Activated naive CD4-positive, alpha-beta T cell treated with anti-CD3 and anti-CD28 coated beads for 36 hours (primary cell): ENCODE measurements around the gene EFCAB12. TPM values are rescaled to one million over a fixed set of nuclear protein-coding genes. Genes with fewer than 3 reads are reported as not detected.
"Not testable (repeated sequence)": the region's sequence is repeated elsewhere in the genome, so short reads cannot be mapped to it uniquely, and the experiment has no call there.

Experiments
- CTCF ChIA-PET: fragments of 350-600 bp; sonication (Branson Sonifier 250); formaldehyde crosslinking; loops from one replicate; lab custom pipeline; 2021; ENCODE audit warnings: antibody characterized with exemption; lab: Charles Lee
- DNase-seq: peaks from one replicate; pipeline ENCODE4 v3.0.0-alpha.2; 2020
- H3K27ac Mint-ChIP-seq: one replicate; pipeline ENCODE4 v1.8.0; 2021; ENCODE audit warnings: mild to moderate bottlenecking, mixed read lengths
- H3K27me3 Mint-ChIP-seq: one replicate; pipeline ENCODE4 v1.8.0; 2021; ENCODE audit warnings: low read depth, mixed read lengths
- H3K36me3 Mint-ChIP-seq: one replicate; pipeline ENCODE4 v1.8.0; 2021; ENCODE audit warnings: low read depth, mixed read lengths
- H3K4me1 Mint-ChIP-seq: one replicate; pipeline ENCODE4 v1.8.0; 2021; ENCODE audit warnings: low read depth, mixed read lengths
- H3K4me3 Mint-ChIP-seq: one replicate; pipeline ENCODE4 v1.8.0; 2021; ENCODE audit warnings: mild to moderate bottlenecking, moderate library complexity, mixed read lengths
- H3K9me3 Mint-ChIP-seq: one replicate; pipeline ENCODE4 v1.8.0; 2021; ENCODE audit warnings: mixed read lengths
- intact Hi-C: fragments of 100-400 bp; cut with micrococcal nuclease; formaldehyde crosslinking; loops from one replicate; pipeline ENCODE4 v1.15.1; 2023
- total RNA-seq, 2 experiments: library from RNA; stranded (reverse); gene quantifications; one replicate each; pipeline ENCODE4 v1.2.3, GENCODE V29; 2021

EFCAB12 gene
- total RNA-seq, 2 experiments from 2014 or later, result 0.37 to 0.81 TPM

DNA sequence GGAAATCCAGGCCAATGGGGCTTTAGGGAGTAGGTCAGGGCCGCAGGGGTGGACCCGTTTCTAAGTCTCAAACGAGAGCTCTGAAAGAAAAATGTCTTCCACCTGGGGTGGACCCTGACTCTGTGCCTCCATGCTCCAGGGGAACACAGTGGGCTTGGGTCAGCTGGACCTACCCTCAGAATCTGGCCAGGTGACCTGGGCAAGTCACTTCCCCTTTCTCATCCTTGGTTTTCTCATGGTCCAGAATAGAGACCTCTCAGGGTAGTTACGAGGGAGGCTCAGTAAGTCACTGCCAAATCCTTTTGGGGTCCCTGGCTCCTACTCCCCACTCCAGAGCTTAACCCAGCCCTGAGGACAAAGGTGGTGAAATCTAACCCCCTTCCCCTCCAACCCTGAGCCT, 25.8 kb downstream of the EFCAB12 start:
- H3K4me3 Mint-ChIP-seq, result no peak overlapping the region
- intact Hi-C loops, result no loop called here
- H3K27ac Mint-ChIP-seq, result peak overlapping the region; percentile 57
- DNase-seq, result no peak
- H3K27me3 Mint-ChIP-seq, result no peaks in the 10 kb centered on the region
- CTCF ChIA-PET, result no interaction called here
- no peaks in the 10 kb centered on the region for H3K9me3 Mint-ChIP-seq
- H3K36me3 Mint-ChIP-seq, result peaks cover 8% of the 10 kb centered on the region
- peaks cover 11% of the 10 kb centered on the region for H3K4me1 Mint-ChIP-seq

DNA sequence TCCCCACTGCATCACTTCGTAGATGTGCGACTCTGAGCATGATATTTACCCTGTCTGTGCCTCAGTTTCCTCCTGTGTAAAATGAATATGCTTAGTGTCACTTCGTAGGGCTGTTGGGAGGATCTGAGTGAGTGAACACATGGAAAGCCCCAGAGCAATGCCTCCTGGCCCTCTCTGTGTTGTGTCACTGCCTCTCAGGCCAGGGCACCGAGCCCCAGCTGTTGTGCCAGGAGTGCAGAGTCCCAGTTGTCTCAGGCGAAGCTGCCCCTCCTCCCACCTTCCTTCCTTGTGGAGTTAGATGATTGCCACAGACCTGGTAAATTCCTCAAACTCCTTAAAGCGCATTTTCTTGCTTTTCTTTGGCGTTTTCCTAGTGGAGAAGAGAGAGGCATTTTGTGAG, 26.2 kb downstream of the EFCAB12 start:
- intact Hi-C loops, result no loop called here
- Mint-ChIP-seq H3K27ac (no peak overlapping the region), H3K36me3 (peaks cover 11% of the 10 kb centered on the region), H3K9me3 (no peaks in the 10 kb centered on the region), H3K27me3 (no peaks in the 10 kb centered on the region), H3K4me3 (no peak overlapping the region), H3K4me1 (peaks cover 15% of the 10 kb centered on the region)
- CTCF ChIA-PET, result interaction anchor here (0.6 kb wide), 1 partner anchor 79 kb away, joined by 3 read pairs; no protein-coding TSS in a partner anchor
- DNase-seq, result no peak

DNA sequence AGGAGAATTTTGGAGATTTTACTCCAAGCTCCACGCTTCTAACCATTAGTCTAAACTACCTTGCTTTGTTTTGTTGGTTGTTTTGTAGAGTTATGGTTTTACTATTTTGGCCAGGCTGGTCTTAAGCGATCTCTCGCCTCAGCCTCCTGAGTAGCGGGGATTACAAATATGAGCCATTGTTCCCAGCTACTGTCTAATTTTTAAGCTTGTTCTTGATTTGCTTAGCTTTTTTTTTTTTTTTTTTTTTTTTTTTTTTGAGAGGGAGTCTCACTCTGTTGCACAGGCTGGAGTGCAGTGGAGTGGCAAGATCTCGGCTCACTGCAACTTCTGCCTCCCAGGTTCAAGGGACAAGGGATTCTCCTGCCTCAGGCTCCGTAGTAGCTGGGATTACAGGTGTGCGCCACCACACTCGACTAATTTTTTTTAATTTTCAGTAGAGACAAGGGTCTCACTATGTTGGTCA, 28.5 kb downstream of the EFCAB12 start:
- intact Hi-C loops, result loop anchor here (1.0 to 5.0 kb wide), 7 partner anchors 24 to 711 kb away; partner anchors contain the start of genes EFCAB12, IFT122, ISY1 and PLXND1
- H3K36me3 Mint-ChIP-seq, result peaks cover 15% of the 10 kb centered on the region
- peak; percentile 55 for DNase-seq
- H3K4me1 Mint-ChIP-seq, result peaks cover 31% of the 10 kb centered on the region
- H3K4me3 Mint-ChIP-seq, result peak overlapping the region; percentile 100
- peak overlapping the region; percentile 99 for H3K27ac Mint-ChIP-seq
- CTCF ChIA-PET, result interaction anchor here (0.6 to 1.7 kb wide), 14 partner anchors 9 to 425 kb away, joined by 3 to 9 read pairs (median 4); partner anchors contain the start of genes EFCAB12 and IFT122
- H3K27me3 Mint-ChIP-seq, result no peaks in the 10 kb centered on the region
- no peaks in the 10 kb centered on the region for H3K9me3 Mint-ChIP-seq

DNA sequence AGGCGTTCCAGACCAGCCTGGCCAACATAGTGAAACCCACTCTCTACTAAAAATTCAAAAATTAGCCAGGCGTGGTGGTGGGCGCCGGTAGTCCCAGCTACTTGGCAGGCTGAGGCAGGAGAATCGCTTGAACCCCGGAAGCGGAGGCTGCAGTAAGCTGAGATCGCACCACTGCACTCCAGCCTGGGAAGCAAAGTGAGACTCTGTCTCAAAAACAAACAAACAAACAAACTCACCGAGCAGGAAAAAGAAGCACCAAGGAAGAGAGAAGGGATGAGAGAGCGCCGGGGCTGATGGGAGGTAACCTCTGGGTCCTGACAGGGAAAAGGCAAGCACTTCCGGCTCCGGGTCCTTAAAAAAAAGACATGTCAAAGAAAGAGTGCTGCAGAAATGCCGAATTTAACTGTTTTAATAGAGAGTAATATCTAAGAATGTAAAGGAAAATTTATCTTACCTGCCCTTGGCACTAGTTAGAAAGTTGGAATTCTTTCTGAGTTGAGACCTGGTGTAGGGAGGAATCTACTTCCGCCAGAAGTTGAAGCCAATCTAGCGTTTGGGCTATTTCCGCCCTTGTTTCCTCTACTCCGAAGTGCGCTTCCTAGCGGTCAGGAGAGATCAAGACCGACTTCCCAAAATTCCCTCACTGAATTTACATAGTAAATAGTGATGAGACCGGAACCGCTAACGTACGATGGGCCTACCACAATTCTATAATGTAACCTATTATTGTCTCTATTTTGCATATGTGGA, 29.1 kb downstream of the EFCAB12 start:
- peak; percentile 87 for DNase-seq
- peak overlapping the region; percentile 100 for H3K4me3 Mint-ChIP-seq
- H3K4me1 Mint-ChIP-seq, result peaks cover 31% of the 10 kb centered on the region
- CTCF ChIA-PET, result interaction anchor here (0.6 to 1.7 kb wide), 13 partner anchors 9 to 425 kb away, joined by 3 to 9 read pairs (median 4); partner anchors contain the start of genes EFCAB12 and IFT122
- no peaks in the 10 kb centered on the region for H3K9me3 Mint-ChIP-seq
- intact Hi-C loops, result loop anchor here (1.0 to 5.0 kb wide), 7 partner anchors 25 to 712 kb away; partner anchors contain the start of genes EFCAB12, IFT122, ISY1 and PLXND1
- H3K27me3 Mint-ChIP-seq, result no peaks in the 10 kb centered on the region
- H3K36me3 Mint-ChIP-seq, result peaks cover 18% of the 10 kb centered on the region
- peak overlapping the region; percentile 99 for H3K27ac Mint-ChIP-seq

DNA sequence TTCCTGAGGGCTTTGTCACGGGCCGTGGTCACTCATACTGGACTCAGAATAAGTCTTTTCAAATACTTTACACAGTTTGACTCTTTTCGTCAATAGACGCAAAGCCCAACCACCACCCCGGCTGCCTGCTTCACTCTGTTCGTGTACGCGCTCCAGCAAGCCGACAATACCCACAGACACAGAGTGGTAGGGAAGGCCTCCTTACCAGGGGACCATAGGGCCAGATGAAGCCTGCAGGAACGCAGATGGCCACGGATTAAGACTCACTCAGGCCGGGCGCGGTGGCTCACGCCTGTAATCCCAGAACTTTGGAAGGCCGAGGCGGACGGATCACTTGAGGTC, 29.7 kb downstream of the EFCAB12 start:
- H3K27me3 Mint-ChIP-seq, result no peaks in the 10 kb centered on the region

DNA sequence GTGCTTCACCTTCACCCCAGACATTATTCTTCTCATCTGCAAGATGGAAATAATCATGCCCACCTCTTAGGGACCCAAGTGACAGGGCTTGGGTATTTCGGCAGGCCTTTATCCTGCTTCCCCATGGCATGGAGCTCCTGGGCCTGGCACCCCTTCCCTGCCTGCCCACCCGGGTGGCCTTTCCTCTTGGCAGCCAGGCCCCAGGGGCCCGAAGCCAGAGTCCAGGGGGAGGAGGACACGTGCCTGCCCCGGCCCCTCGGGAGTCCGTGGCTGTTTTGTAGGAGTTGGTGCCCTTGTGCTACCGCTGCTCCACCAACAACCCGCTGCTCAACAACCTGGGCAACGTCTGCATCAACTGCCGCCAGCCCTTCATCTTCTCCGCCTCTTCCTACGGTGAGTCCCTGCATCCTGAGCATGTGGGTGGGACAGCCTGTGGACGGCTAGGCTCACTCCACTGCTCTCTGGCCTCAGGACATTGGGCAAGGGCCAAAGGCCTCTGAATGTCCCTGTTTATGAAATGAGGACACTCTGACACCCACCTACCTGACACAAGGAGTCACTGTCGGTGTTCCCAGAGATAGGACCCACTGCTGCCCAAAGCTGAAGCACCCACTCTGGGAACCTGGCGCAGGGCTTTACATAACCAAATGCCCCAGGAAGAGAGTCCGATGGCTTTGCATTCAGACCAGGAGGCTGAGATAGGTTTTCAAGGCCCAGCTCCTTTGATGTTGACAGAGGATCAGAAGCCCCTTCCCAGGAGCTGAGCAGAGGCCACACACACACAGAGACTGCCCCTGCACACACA, 34.5 kb downstream of the EFCAB12 start:
- H3K4me3 Mint-ChIP-seq, H3K27ac Mint-ChIP-seq, H3K27me3 Mint-ChIP-seq, DNase-seq, H3K9me3 Mint-ChIP-seq, intact Hi-C loops: not testable (repeated sequence)
- peaks cover 31% of the 10 kb centered on the region for H3K4me1 Mint-ChIP-seq
- peaks cover 36% of the 10 kb centered on the region for H3K36me3 Mint-ChIP-seq
- CTCF ChIA-PET, result interaction anchor here (1.7 kb wide), 1 partner anchor 11 kb away, joined by 4 read pairs; no protein-coding TSS in a partner anchor

More for the DNA sequence above, 29.7 kb downstream of the EFCAB12 start:
- H3K4me3 Mint-ChIP-seq, result peak overlapping the region; percentile 100
- H3K9me3 Mint-ChIP-seq, result no peaks in the 10 kb centered on the region
- H3K36me3 Mint-ChIP-seq, result peaks cover 18% of the 10 kb centered on the region
- intact Hi-C loops, result loop anchor here (1.0 to 5.0 kb wide), 7 partner anchors 26 to 713 kb away; partner anchors contain the start of genes EFCAB12, IFT122, ISY1 and PLXND1
- H3K4me1 Mint-ChIP-seq, result peaks cover 31% of the 10 kb centered on the region
- H3K27ac Mint-ChIP-seq, result peak overlapping the region; percentile 99
- DNase-seq, result peak; percentile 19
- CTCF ChIA-PET, result interaction anchor here (0.9 kb wide), 1 partner anchor 57 kb away, joined by 3 read pairs; no protein-coding TSS in a partner anchor

DNA sequence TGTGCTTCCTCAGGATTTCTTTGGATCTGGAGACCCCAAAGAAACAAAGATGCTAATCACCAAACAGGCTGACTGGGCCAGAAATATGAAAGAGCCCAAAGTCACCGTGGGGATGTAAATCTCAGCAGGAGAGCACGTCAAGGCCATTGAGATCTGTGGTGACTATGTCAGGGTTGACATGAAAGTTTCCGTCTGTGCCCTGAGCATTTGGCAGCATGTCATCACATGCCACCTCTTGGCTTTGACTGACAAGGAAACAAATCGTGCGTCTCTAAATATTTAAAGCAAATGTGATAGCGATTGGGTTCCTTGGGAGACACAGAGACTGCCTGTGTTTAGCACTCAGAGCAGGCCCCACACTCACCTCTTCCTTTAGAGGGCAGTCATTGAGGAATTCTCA, 35.2 kb downstream of the EFCAB12 start:
- Mint-ChIP-seq H3K4me1 (peaks cover 27% of the 10 kb centered on the region), H3K27me3 (no peaks in the 10 kb centered on the region), H3K27ac (no peak overlapping the region), H3K36me3 (peaks cover 34% of the 10 kb centered on the region), H3K9me3 (no peaks in the 10 kb centered on the region), H3K4me3 (no peak overlapping the region)
- CTCF ChIA-PET, result no interaction called here
- DNase-seq, result no peak
- intact Hi-C loops, result no loop called here

DNA sequence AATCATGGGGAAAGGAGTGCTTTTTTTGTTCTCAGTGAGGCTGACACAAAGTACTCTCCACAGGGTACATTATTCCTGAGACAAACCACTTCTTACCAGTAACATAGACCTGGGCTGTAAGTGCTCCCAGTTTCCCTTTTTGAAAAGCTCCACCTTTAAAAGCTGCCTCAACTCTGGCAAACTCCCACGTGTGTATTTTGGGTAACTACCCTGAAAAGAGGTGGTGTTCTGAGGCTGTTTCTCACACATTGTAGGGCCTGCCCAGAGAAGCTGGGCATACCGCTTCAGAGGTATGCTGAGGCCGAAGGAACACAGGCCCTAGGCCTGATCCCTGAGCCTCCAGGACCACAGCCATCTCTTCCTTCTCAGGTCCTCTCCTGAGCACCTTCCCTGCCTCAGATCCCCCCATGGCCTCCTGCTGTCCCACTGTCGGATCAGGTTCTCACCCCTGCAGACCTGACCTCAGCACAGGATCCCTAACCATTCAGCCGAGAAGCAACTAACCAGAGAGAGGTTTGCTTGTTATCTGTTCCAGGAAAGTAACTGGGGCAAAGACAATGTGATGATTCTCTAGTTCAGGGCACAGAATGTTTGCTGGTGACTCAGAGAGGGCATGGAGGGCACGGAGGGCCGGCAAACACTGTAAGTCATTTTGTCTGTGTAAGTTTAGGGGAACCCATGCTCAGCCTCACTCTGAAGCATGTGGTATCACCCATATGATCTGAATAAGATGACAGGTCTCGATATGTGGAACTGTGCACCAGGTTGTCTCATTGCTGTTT, 36.1 kb downstream of the EFCAB12 start:
- not testable (repeated sequence) for H3K4me3 Mint-ChIP-seq

DNA sequence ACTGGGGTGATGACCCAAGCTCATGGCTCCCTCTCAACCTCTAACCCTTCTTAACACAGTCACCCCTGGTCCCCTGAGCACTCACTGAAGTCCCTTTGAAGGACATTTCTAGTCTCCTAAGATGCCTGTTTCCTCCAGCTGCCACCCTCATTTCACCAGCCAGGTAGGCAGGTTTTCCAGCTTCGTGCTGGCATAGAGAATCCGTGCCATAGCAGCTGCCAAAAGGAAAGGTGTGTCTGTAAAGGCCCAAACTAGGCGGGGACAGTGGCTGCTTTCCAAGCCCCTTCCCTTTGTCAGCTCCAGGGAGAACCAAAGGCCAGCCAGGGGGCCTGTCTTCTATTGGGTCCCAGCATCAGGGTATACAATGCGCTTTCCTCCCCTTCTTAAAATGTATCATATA, 36.9 kb downstream of the EFCAB12 start:
- H3K36me3 Mint-ChIP-seq, result peaks cover 34% of the 10 kb centered on the region
- H3K9me3 Mint-ChIP-seq, H3K27me3 Mint-ChIP-seq, H3K4me3 Mint-ChIP-seq, DNase-seq, H3K4me1 Mint-ChIP-seq, intact Hi-C loops, CTCF ChIA-PET: not testable (repeated sequence)
- H3K27ac Mint-ChIP-seq, result peak overlapping the region; percentile 26

More for the DNA sequence above, 36.1 kb downstream of the EFCAB12 start:
- H3K27me3 Mint-ChIP-seq, H3K9me3 Mint-ChIP-seq, CTCF ChIA-PET, H3K27ac Mint-ChIP-seq, intact Hi-C loops, DNase-seq: not testable (repeated sequence)
- Mint-ChIP-seq H3K36me3 (peaks cover 34% of the 10 kb centered on the region), H3K4me1 (peaks cover 17% of the 10 kb centered on the region)

DNA sequence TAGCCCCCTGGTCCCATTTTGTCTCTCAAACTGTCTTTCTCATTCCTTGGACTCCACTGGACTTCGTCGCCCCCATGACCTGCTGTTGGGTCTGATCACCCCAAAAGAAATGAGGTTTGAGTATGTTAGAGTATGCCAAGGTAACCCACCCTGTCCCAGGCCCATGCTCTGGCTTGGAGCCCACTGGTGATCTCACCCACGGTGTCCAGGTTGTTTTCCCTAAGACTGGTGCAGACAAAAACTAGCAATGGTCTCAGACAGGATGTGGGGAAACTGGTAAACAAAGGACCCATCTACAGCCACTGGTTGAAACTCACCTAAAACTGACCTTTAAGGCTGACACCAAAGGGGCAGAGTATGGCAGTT, 38.9 kb downstream of the EFCAB12 start:
- Mint-ChIP-seq H3K27ac (no peak overlapping the region), H3K27me3 (no peaks in the 10 kb centered on the region), H3K4me3 (no peak overlapping the region), H3K4me1 (no peaks in the 10 kb centered on the region), H3K36me3 (peaks cover 28% of the 10 kb centered on the region), H3K9me3 (no peaks in the 10 kb centered on the region)
- no peak for DNase-seq
- intact Hi-C loops, result loop anchor here (10.0 kb wide), 2 partner anchors 105 to 545 kb away; no protein-coding TSS in a partner anchor
- CTCF ChIA-PET, result no interaction called here

DNA sequence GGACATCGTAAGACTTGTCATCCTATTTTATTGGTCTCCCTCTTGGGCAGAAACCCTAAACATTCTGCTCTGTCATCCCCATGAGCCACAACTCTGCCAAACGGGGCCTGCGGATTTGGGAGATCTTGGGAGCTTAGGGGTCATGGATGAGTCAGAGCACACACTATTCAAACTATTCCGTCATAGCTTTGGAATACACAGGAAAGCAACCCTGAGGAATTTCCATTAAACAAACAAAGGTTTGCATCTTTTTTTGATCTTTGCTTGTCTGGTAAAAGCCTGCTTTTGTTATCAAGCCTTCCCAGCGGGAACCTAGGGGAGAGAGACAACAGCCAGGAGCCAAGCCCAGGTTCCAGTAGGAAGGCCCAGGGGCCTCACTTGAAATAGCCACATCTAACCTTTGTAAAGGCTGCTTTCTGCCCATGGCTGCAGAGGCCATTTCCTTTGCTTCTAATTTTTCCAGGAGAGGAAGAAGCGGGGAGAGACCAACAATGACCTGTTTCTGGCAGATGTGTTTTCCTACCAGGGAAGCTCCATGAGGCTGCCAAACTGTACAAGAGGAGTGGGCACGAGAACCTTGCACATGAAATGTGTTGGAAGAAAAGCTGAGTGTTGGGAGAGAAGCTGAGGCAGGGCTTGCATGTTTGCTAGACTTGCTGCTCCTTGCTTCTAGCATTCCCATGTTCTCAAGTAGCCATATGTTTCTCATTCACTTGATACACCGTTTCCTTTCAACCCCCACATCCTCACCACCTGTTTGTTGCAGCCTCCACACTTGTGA, 39.5 kb downstream of the EFCAB12 start:
- H3K36me3 Mint-ChIP-seq, result peaks cover 27% of the 10 kb centered on the region
- H3K9me3 Mint-ChIP-seq, H3K4me3 Mint-ChIP-seq, DNase-seq, H3K27me3 Mint-ChIP-seq, H3K27ac Mint-ChIP-seq, H3K4me1 Mint-ChIP-seq, CTCF ChIA-PET: not testable (repeated sequence)
- intact Hi-C loops, result loop anchor here (10.0 kb wide), 2 partner anchors 106 to 546 kb away; no protein-coding TSS in a partner anchor
